Heart right ventricle (tissue), 16 donors: ENCODE results near the gene TM9SF3. TPM values are rescaled to one million over a fixed set of nuclear protein-coding genes. Genes with fewer than 3 reads are reported as not detected.

Experiments
- ATAC-seq, 8 donors: fragments of 200-7000 bp; cut with Tn5 transposase; one replicate each; pipeline ENCODE4 v1.9.1; 2020; ENCODE audit warnings: mild to moderate bottlenecking in 8 of 8, moderate library complexity in 8 of 8, moderate number of reproducible peaks in 1 of 8
- DNase-seq, 2 donors: peaks; one replicate each; pipeline ENCODE4 v3.0.0-alpha.2; 2020
- H3K27ac ChIP-seq, 10 donors: fragments of 200-600 bp; sonication (generic) in 2 of 10; one replicate each; pipeline versions ENCODE4 v1.5.0 to v1.8.0; 2020 to 2022; ENCODE audit warnings: mild to moderate bottlenecking in 3 of 10
- H3K27me3 ChIP-seq, 7 donors: fragments of 200-600 bp; one replicate each; pipeline ENCODE4 v1.8.0; 2021 to 2022; ENCODE audit warnings: mild to moderate bottlenecking in 2 of 7
- H3K36me3 ChIP-seq, 9 donors: fragments of 200-600 bp; sonication (generic) in 1 of 9; one replicate each; pipeline versions ENCODE4 v1.5.0 to v1.8.0; 2020 to 2022; ENCODE audit warnings: mild to moderate bottlenecking in 2 of 9
- H3K4me1 ChIP-seq, 9 donors: fragments of 200-600 bp; sonication (generic) in 1 of 9; one replicate each; pipeline versions ENCODE4 v1.5.0 to v1.8.0; 2020 to 2022; ENCODE audit warnings: mild to moderate bottlenecking in 4 of 9
- H3K4me3 ChIP-seq, 10 donors: fragments of 200-600 bp; sonication (generic) in 2 of 10; one replicate each; pipeline versions ENCODE4 v1.5.0 to v1.8.0; 2020 to 2022; ENCODE audit warnings: mild to moderate bottlenecking in 7 of 10, moderate library complexity in 2 of 10
- H3K9me3 ChIP-seq, 11 donors: fragments of 200-600 bp in 10 of 11; sonication (generic) in 2 of 11; one replicate each; pipeline versions ENCODE4 v1.5.0 to v1.8.0; 2013 to 2022; ENCODE audit warnings: mild to moderate bottlenecking in 2 of 11, control low read depth in 1 of 11, moderate library complexity in 1 of 11
- CTCF ChIP-seq, 9 donors: fragments of 200-600 bp; sonication (generic) in 2 of 9; IDR thresholded peaks; one replicate each; pipeline versions ENCODE4 v1.5.0 to v1.8.0; 2021 to 2022; ENCODE audit warnings: antibody characterized with exemption in 9 of 9, mild to moderate bottlenecking in 5 of 9, moderate library complexity in 1 of 9
- WGBS, 2 donors: extraction: QIAGEN DNeasy Blood & Tissue Kit; methylation state at CpG; one replicate each; pipeline ENCODE4 v1.1.7; 2013; ENCODE audit warnings: inconsistent platforms in 1 of 2; 5-methylcytosine and 5-hydroxymethylcytosine counted together
- intact Hi-C, 10 donors: fragments of 100-400 bp; cut with DNase I; formaldehyde crosslinking; loops; one replicate each; pipeline versions ENCODE4 v1.11.1 to v1.14.2; 2022
- polyA plus RNA-seq, 2 donors: library from polyadenylated mRNA; stranded (reverse); fragments of 200-250 nt; gene quantifications; one replicate each; pipeline ENCODE4 v1.2.3, GENCODE V29; 2013
- total RNA-seq, 10 donors: library from RNA; stranded (reverse); fragmentation: NEBNext Ultra II Directional in 3 of 10; extraction: Animal tissue kit (Norgen Biotek cat#: 25700) in 3 of 10; gene quantifications; one replicate each; pipeline versions ENCODE4 v1.2.1 to v1.2.4, GENCODE V29; 2021 to 2023
- donor health status: Arrhythmogenic right ventricular cardiomyopathy.
- donor health status: ischemic (EF 13 %, LVEDD 7.1; RV severe dilation, severe dysfunction).
- donor health status: healthy with polysubstance abuse.
- donor health status: DM: no; HTN: yes; CAD: no.
- donor health status: DM: no; HTN: no; CAD: no.
- donor health status: ischemic (EF 25% LVEDD 6.9; RV normal size, moderate dysfunction).
- donor health status: ischemic (EF 25% LVEDD 5.7; RV mildly dilated, moderate dysfunction).
- donor health status: healthy.
- donor health status: DM: yes; HTN: yes; CAD: no.
- donor health status: Ischemic cardiomyopathy.
- donor health status: ischemic (EF 35%, LVEDD 5.7; RV mildly dilated, moderate dysfunction).
- donor health status: nonischemic (EF 11% LVEDD 7.7; RV severe dilation, severe dysfunction).
- donor health status: DM: yes; HTN: yes; CAD: no.
- donor health status: PGD.
- donor health status: ischemic (EF 29% LVEDD 5.4; RV normal size, mild dysfunction).
- donor health status: nonischemic (EF 23%, LVEDD 6.1; RV moderate dilation, normal function).

TM9SF3 gene
- total and polyA plus RNA-seq, 12 donors: 17.5 to 83.9 (median 60.8) TPM

GRCh38 chr10:96614515-96614914 lies 27.7 kb upstream of the TM9SF3 start:
- peaks cover 0 to 80% (median 0%) of the 10 kb centered on the region in 9 donors for H3K36me3 ChIP-seq
- 58 to 60% methylated on average over 2 of the region's 2 CpGs for WGBS, 2 donors
- H3K4me3 ChIP-seq: no peak overlapping the region
- intact Hi-C loops: no loop called here
- DNase-seq (no peak), ATAC-seq (peak in 3 of 8 donors; percentile 16 to 60 (median 34))
- no peaks in the 10 kb centered on the region for H3K27me3 ChIP-seq
- peak overlapping the region in 1 of 10 donors; percentile 8 for H3K27ac ChIP-seq
- peaks cover 3 to 43% (median 23%) of the 10 kb centered on the region in 9 donors for H3K4me1 ChIP-seq
- no peaks in the 10 kb centered on the region for H3K9me3 ChIP-seq
- TF ChIP-seq CTCF (IDR thresholded peaks at IDR 0.05): no peak

GRCh38 chr10:96613576-96613975 lies 26.8 kb upstream of the TM9SF3 start:
- no peak for TF ChIP-seq CTCF (IDR thresholded peaks at IDR 0.05)
- H3K4me1 ChIP-seq: peaks cover 0 to 34% (median 16%) of the 10 kb centered on the region in 9 donors
- no peak overlapping the region for H3K4me3 ChIP-seq
- WGBS, 2 donors: 89 to 90% methylated on average over 3 of the region's 3 CpGs
- no peak overlapping the region for H3K27ac ChIP-seq
- no peaks in the 10 kb centered on the region for H3K9me3 ChIP-seq
- H3K27me3 ChIP-seq: no peaks in the 10 kb centered on the region
- DNase-seq (no peak), ATAC-seq (no peak)
- H3K36me3 ChIP-seq: peaks cover 0 to 80% (median 0%) of the 10 kb centered on the region in 9 donors
- intact Hi-C loops: no loop called here

GRCh38 chr10:96612055-96612830 lies 25.4 kb upstream of the TM9SF3 start:
- intact Hi-C loops: no loop called here
- ATAC-seq (no peak), DNase-seq (no peak)
- no peak overlapping the region for H3K27ac ChIP-seq
- no peak for TF ChIP-seq CTCF (IDR thresholded peaks at IDR 0.05)
- no peaks in the 10 kb centered on the region for H3K9me3 ChIP-seq
- no peaks in the 10 kb centered on the region for H3K27me3 ChIP-seq
- peaks cover 0 to 24% (median 4%) of the 10 kb centered on the region in 9 donors for H3K4me1 ChIP-seq
- H3K36me3 ChIP-seq: peaks cover 0 to 79% (median 0%) of the 10 kb centered on the region in 9 donors
- H3K4me3 ChIP-seq: no peak overlapping the region
- 79 to 82% methylated on average over 8 of the region's 8 CpGs for WGBS, 2 donors

- no peak for TF ChIP-seq CTCF (IDR thresholded peaks at IDR 0.05)
- no peaks in the 10 kb centered on the region for H3K9me3 ChIP-seq
- no peak overlapping the region for H3K4me3 ChIP-seq
- no peaks in the 10 kb centered on the region for H3K27me3 ChIP-seq
- peaks cover 0 to 28% (median 3%) of the 10 kb centered on the region in 9 donors for H3K4me1 ChIP-seq
- peaks cover 0 to 80% (median 0%) of the 10 kb centered on the region in 9 donors for H3K36me3 ChIP-seq
- no peak for DNase-seq
- WGBS, 2 donors: 74 to 81% methylated on average over 6 of the region's 6 CpGs
- ATAC-seq: no peak
- H3K27ac ChIP-seq: no peak overlapping the region
- intact Hi-C loops: no loop called here
Observed at GRCh38 chr10:96610817-96611216, 24.0 kb upstream of the TM9SF3 start.
